Measurements from ENCODE around the gene COL6A1.

Gene COL6A1

DNA sequence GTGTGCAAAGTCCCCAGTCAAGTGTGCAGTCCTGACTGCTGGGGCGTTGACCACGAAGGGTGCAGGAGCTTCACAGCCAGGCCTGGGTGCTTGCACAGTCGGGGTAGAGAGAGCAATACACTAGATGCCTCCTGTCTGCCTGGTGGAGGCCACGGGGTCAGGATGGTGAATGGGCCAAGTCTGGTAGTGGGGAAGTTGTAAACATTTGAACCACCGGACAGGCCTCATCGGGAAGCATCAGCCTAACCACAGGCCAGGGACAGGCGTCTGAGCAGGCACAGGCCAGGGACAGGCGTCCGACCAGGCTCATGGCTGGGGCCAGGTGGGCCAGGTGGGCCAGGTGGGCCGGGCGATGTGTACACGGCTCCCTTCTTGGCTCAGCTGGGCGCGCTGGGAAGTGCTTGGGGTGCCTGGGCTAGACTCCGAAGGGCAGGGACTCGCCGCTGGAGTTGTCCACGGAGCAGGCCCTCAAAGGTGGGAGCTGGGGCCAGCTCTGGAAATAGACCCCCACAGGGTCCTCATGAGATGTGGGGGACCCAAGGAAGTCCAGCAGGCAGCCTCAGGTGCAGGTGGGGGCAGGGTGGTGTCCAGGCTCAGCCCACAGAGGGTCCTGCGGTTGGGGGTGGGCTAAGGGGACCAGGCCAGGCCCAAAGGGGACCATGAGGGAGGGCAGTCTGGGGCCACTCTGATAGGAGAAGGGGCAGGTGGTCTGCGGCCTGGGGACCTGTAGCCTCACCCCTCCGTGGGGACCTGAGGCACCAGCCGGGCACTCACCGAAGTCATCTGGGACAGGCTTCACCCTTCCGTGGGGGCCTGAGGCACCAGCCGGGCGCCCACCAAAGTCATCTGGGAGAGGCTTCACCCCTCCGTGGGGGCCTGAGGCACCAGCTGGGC lies 15.0 kb downstream of the COL6A1 start:
- TF ChIP-seq, protein P1, sequence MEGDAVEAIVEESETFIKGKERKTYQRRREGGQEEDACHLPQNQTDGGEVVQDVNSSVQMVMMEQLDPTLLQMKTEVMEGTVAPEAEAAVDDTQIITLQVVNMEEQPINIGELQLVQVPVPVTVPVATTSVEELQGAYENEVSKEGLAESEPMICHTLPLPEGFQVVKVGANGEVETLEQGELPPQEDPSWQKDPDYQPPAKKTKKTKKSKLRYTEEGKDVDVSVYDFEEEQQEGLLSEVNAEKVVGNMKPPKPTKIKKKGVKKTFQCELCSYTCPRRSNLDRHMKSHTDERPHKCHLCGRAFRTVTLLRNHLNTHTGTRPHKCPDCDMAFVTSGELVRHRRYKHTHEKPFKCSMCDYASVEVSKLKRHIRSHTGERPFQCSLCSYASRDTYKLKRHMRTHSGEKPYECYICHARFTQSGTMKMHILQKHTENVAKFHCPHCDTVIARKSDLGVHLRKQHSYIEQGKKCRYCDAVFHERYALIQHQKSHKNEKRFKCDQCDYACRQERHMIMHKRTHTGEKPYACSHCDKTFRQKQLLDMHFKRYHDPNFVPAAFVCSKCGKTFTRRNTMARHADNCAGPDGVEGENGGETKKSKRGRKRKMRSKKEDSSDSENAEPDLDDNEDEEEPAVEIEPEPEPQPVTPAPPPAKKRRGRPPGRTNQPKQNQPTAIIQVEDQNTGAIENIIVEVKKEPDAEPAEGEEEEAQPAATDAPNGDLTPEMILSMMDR (IDR thresholded peaks at IDR 0.05; ENCODE audit: low read depth, low read length, missing control alignments), result no peak
- no peak overlapping the region for H3K4me3 ChIP-seq (ENCODE audit: low read depth, low read length)
- no peak for DNase-seq (ENCODE audit: low read depth)

DNA sequence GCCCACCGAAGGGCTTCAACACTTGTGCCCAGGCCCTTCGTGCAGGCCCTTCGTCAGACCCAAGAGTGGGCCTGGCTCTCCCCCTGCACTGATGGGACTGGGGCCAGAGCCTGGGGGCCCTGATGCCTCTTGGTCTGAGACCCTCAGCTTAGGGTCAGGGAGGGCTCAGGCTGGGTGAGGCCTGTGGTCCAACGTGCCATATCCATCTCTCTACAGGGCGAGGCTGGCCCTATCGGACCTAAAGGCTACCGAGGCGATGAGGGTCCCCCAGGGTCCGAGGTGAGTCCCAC lies 15.6 kb downstream of the COL6A1 start:
- TF ChIP-seq, protein P1 (IDR thresholded peaks at IDR 0.05; ENCODE audit: low read depth, low read length, missing control alignments), result no peak
- no peak for DNase-seq (ENCODE audit: low read depth)
- no peak overlapping the region for H3K4me3 ChIP-seq (ENCODE audit: low read depth, low read length)

DNA sequence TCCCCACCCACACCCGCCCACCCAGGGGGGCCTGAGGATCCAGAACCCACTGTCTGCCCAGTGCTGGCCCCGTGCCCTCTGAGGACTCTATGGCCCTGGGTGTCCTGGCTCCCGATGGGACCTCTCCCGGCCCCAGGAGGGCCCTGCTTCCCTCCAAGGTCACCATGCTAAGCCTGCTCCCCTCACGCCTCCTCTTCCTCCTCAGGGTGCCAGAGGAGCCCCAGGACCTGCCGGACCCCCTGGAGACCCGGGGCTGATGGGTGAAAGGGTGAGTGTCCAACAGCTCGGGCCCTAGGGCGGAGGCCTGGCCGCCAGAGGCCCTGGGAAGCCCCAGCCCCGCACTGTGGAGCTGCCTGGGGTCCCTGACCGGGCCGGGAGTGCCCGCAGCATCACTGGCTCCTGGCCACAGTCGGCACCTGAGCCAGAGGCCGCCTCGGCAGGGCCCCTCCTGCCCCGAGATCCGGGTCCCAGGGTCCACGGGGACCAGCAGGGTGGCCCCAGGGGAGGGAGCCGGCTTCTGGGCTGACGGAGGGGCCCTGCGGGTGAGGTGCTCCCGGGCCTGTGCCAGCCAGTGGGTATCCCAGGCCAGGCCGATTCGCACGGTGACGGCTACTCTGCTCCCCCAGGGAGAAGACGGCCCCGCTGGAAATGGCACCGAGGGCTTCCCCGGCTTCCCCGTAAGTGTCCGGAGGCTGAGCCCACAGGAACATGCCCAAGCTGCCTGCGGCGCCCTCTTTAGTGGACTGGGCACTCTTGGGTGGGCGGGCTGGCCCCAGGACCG lies 16.1 kb downstream of the COL6A1 start:
- TF ChIP-seq, protein P1 (IDR thresholded peaks at IDR 0.05; ENCODE audit: low read depth, low read length, missing control alignments), result no peak
- H3K4me3 ChIP-seq (ENCODE audit: low read depth, low read length), result no peak overlapping the region
- DNase-seq (ENCODE audit: low read depth), result no peak

DNA sequence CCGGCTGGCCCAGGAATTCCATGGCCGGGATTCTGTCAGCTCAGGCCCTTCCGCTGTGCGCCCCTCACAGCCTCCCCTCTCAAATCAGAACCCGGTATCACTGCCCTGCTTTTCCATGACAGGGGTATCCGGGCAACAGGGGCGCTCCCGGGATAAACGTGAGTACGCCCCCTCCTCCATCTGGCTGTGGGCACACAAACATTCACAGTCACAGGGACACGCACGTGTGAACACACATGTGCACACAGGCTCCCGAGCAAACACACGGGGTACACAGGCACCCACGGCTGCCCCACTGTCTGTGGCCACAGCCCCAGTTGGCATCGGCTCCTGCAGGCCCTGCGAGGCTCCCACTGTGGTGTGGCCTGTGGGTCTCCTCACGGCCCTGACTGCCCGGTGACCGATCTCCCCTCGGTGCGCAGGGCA lies 16.7 kb downstream of the COL6A1 start:
- TF ChIP-seq, protein P1 (IDR thresholded peaks at IDR 0.05; ENCODE audit: low read depth, low read length, missing control alignments), result no peak

DNA sequence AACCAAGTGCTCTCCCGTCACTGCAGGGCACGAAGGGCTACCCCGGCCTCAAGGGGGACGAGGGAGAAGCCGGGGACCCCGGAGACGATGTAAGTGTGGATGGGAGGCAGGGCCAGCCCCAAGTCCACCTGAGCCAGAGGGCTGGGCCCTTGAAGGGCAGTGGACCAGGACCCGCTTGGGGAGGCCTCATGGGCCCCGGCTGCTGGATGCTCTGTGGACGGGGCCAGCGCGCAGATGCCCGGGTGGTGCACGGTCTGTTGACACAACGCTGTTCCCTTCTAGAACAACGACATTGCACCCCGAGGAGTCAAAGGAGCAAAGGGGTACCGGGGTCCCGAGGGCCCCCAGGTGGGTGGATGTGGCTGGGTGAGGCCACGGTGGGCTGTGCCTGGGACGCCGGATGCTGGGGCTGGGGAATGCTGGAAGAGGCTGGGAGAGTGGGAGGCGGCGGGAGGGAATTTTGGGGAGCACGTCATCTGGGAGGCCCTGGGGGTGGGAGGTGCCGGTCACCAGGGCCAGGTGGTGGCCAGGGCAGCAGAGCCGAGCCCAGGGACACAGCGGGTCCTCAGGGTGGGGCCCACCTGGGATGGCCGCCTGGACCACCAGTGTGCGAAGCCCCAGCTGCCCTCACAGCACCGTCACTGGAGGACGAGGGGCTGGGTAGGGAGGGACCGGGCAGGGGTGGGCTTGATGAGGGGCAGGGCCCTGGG lies 17.5 kb downstream of the COL6A1 start:
- no peak overlapping the region for H3K4me3 ChIP-seq (ENCODE audit: low read depth, low read length)
- no peak for DNase-seq (ENCODE audit: low read depth)
- TF ChIP-seq, protein P1 (IDR thresholded peaks at IDR 0.05; ENCODE audit: low read depth, low read length, missing control alignments), result no peak

More for the DNA sequence above, 16.7 kb downstream of the COL6A1 start:
- no peak for DNase-seq (ENCODE audit: low read depth)
- no peak overlapping the region for H3K4me3 ChIP-seq (ENCODE audit: low read depth, low read length)

DNA sequence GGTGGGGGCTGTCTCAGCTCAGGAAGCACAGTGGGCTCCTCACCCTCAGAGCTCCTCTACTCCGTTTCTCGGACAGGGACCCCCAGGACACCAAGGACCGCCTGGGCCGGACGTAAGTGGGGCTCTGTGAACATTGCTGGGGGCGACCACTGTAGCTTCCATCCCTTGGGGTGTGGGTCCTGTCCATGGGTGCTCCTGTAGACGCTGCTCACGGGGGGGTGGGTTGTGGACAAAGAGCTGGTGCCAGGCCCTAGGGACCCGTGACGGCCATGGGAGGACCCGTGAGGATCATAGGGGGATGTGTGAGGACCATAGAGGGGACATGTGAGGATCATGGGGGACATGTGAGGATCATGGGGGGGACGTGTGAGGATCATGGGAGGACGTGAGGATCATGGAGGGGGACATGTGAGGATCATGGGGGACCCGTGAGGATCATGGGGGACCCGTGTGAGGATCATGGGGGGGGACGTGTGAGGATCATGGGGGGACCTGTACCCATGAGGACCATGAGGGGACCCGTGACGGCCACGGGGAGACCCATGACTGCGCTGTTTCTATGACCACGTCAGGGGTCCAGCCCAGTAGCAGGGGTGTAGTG lies 18.1 kb downstream of the COL6A1 start:
- TF ChIP-seq, protein P1 (IDR thresholded peaks at IDR 0.05; ENCODE audit: low read depth, low read length, missing control alignments), result no peak
- no peak overlapping the region for H3K4me3 ChIP-seq (ENCODE audit: low read depth, low read length)
- DNase-seq (ENCODE audit: low read depth), result no peak
